Uterus (tissue), 4 donors: Measurements from ENCODE around the gene SPATA2. TPM values are rescaled to one million over a fixed set of nuclear protein-coding genes. Genes with fewer than 3 reads are reported as not detected.

Experiments used
- DNase-seq, 2 donors: peaks; one replicate each; pipeline ENCODE4 v3.0.0-alpha.2; 2019 to 2020
- H3K27ac ChIP-seq, 2 donors: fragments of 200-600 bp; sonication (generic); 1 replicate in 1 of 2; 2 replicates in 1 of 2; pipeline ENCODE4 v1.5.1; 2016 to 2018
- H3K27me3 ChIP-seq, 2 donors: fragments of 200-600 bp; sonication (generic); one replicate each; pipeline ENCODE4 v1.5.1; 2018 to 2019; ENCODE audit warnings: control low read depth in 1 of 2
- H3K36me3 ChIP-seq, 2 donors: fragments of 200-600 bp; sonication (generic); one replicate each; pipeline ENCODE4 v1.5.1; 2019; ENCODE audit warnings: control low read depth in 1 of 2
- H3K4me1 ChIP-seq, 2 donors: fragments of 200-600 bp; sonication (generic); one replicate each; pipeline ENCODE4 v1.5.1; 2018 to 2019; ENCODE audit warnings: control low read depth in 1 of 2
- H3K4me3 ChIP-seq, 2 donors: fragments of 200-600 bp; sonication (generic); 1 replicate in 1 of 2; 2 replicates in 1 of 2; pipeline ENCODE4 v1.5.1; 2018 to 2019; ENCODE audit warnings: mild to moderate bottlenecking in 1 of 2
- H3K9me3 ChIP-seq, 2 donors: fragments of 200-600 bp; sonication (generic); one replicate each; pipeline ENCODE4 v1.5.1; 2019; ENCODE audit warnings: control low read depth in 1 of 2
- CTCF ChIP-seq, 4 experiments: fragments of 200-600 bp in 2 of 4; fragments of 450-650 bp in 2 of 4; sonication (generic) in 2 of 4; IDR thresholded peaks; one replicate each; pipeline ENCODE4 v1.5.1; 2016 to 2019; ENCODE audit warnings: antibody characterized with exemption in 4 of 4, mild to moderate bottlenecking in 2 of 4, moderate library complexity in 1 of 4
- POLR2A ChIP-seq, 2 donors: fragments of 450-650 bp; IDR thresholded peaks; one replicate each; pipeline ENCODE4 v1.6.1; 2016; ENCODE audit warnings: antibody characterized with exemption in 2 of 2, mild to moderate bottlenecking in 1 of 2, moderate library complexity in 1 of 2
- intact Hi-C: fragments of 100-400 bp; cut with DNase I; formaldehyde crosslinking; loops from one replicate; pipeline ENCODE4 v1.15.1; 2023; ENCODE audit warnings: low total_unique reads
- total RNA-seq, 4 donors: library from RNA; depleted of rRNA in 3 of 4; stranded (reverse); fragments of >200 nt in 3 of 4; gene quantifications; one replicate each; pipeline versions ENCODE4 v1.1.0 to v1.2.4, GENCODE V29; 2014 to 2023
- donor health status: DM: yes; HTN: yes; CAD: no.

The SPATA2 gene
- total RNA-seq, 4 donors from 2014 or later: 2.4 to 9.2 (median 3.5) TPM

GRCh38 chr20:49951151-49951550, 35.8 kb upstream of the SPATA2 start:
- H3K4me1 ChIP-seq: no peaks in the 10 kb centered on the region
- H3K4me3 ChIP-seq: no peak overlapping the region
- TF ChIP-seq POLR2A (IDR thresholded peaks at IDR 0.05): no peak
- no peak for TF ChIP-seq CTCF (IDR thresholded peaks at IDR 0.05)
- H3K27me3 ChIP-seq: no peaks in the 10 kb centered on the region
- H3K27ac ChIP-seq: no peak overlapping the region
- H3K36me3 ChIP-seq: no peaks in the 10 kb centered on the region
- no peaks in the 10 kb centered on the region for H3K9me3 ChIP-seq
- no peak for DNase-seq
- intact Hi-C loops: no loop called here

- H3K4me3 ChIP-seq: no peak overlapping the region
- no peaks in the 10 kb centered on the region for H3K36me3 ChIP-seq
- DNase-seq: no peak
- intact Hi-C loops: no loop called here
- TF ChIP-seq POLR2A (IDR thresholded peaks at IDR 0.05): no peak
- no peak for TF ChIP-seq CTCF (IDR thresholded peaks at IDR 0.05)
- no peaks in the 10 kb centered on the region for H3K27me3 ChIP-seq
- no peaks in the 10 kb centered on the region for H3K4me1 ChIP-seq
- no peaks in the 10 kb centered on the region for H3K9me3 ChIP-seq
- H3K27ac ChIP-seq: no peak overlapping the region
Observed at GRCh38 chr20:49948809-49949507, 33.6 kb upstream of the SPATA2 start.

GRCh38 chr20:49948178-49948577, 32.8 kb upstream of the SPATA2 start:
- no peak for DNase-seq
- Histone ChIP-seq H3K36me3 (no peaks in the 10 kb centered on the region), H3K9me3 (no peaks in the 10 kb centered on the region), H3K4me1 (no peaks in the 10 kb centered on the region), H3K4me3 (no peak overlapping the region), H3K27me3 (no peaks in the 10 kb centered on the region), H3K27ac (no peak overlapping the region)
- no peak for TF ChIP-seq POLR2A (IDR thresholded peaks at IDR 0.05)
- TF ChIP-seq CTCF (IDR thresholded peaks at IDR 0.05): no peak
- intact Hi-C loops: no loop called here

GRCh38 chr20:49945701-49946477, 30.6 kb upstream of the SPATA2 start:
- H3K9me3 ChIP-seq: no peaks in the 10 kb centered on the region
- no peak for DNase-seq
- H3K4me1 ChIP-seq: no peaks in the 10 kb centered on the region
- H3K27me3 ChIP-seq: no peaks in the 10 kb centered on the region
- no peak overlapping the region for H3K4me3 ChIP-seq
- no peaks in the 10 kb centered on the region for H3K36me3 ChIP-seq
- no peak overlapping the region for H3K27ac ChIP-seq
- TF ChIP-seq CTCF (IDR thresholded peaks at IDR 0.05) (no peak), POLR2A (IDR thresholded peaks at IDR 0.05) (no peak)
- intact Hi-C loops: no loop called here

GRCh38 chr20:49945306-49945700, 30.0 kb upstream of the SPATA2 start:
- Histone ChIP-seq H3K27me3 (no peaks in the 10 kb centered on the region), H3K36me3 (no peaks in the 10 kb centered on the region), H3K9me3 (no peaks in the 10 kb centered on the region), H3K27ac (no peak overlapping the region), H3K4me1 (no peaks in the 10 kb centered on the region), H3K4me3 (no peak overlapping the region)
- TF ChIP-seq POLR2A (IDR thresholded peaks at IDR 0.05) (no peak), CTCF (IDR thresholded peaks at IDR 0.05) (no peak)
- intact Hi-C loops: no loop called here
- DNase-seq: no peak
